Mesendoderm (in vitro differentiated cells): Measurements from ENCODE around the gene MROH8.
A peak's percentile ranks its signal among the peaks of the same experiment; 100 is the strongest.

Source experiments
- DNase-seq: peaks from one replicate; pipeline ENCODE4 v3.0.0; 2013
- H2AK5ac ChIP-seq: 2 replicates; pipeline ENCODE4 v1.6.1; 2013; ENCODE audit warnings: low read length, inconsistent platforms
- H2BK120ac ChIP-seq: 2 replicates; pipeline ENCODE4 v1.6.1; 2013; ENCODE audit warnings: low read depth, mild to moderate bottlenecking, low read length, moderate library complexity, mixed read lengths
- H2BK15ac ChIP-seq: replicated peaks from 2 replicates; pipeline ENCODE4 v1.6.1; 2013; ENCODE audit warnings: low read depth, mild to moderate bottlenecking, moderate library complexity
- H2BK5ac ChIP-seq: 2 replicates; pipeline ENCODE4 v1.6.1; 2013; ENCODE audit warnings: low read length, inconsistent platforms
- H3K18ac ChIP-seq: 2 replicates; pipeline ENCODE4 v1.6.1; 2013; ENCODE audit warnings: mild to moderate bottlenecking, low read length, mixed read lengths
- H3K23ac ChIP-seq: one replicate; pipeline ENCODE4 v1.6.1; 2013; ENCODE audit warnings: low read length
- H3K27ac ChIP-seq: 2 replicates; pipeline ENCODE4 v1.5.1; 2013; ENCODE audit warnings: low read depth, mild to moderate bottlenecking, inconsistent platforms, low read length, moderate library complexity
- H3K27me3 ChIP-seq: 2 replicates; pipeline ENCODE4 v1.6.1; 2013; ENCODE audit warnings: low read length, control low read depth, mild to moderate bottlenecking, inconsistent platforms; ENCODE audit not compliant: insufficient read depth, poor library complexity
- H3K36me3 ChIP-seq: 2 replicates; pipeline ENCODE4 v1.6.1; 2013; ENCODE audit warnings: low read length, inconsistent platforms; ENCODE audit not compliant: control insufficient read depth, insufficient read depth
- H3K4ac ChIP-seq: one replicate; pipeline ENCODE4 v1.6.1; 2013; ENCODE audit warnings: low read depth, mild to moderate bottlenecking, low read length, moderate library complexity
- H3K4me1 ChIP-seq: 2 replicates; pipeline ENCODE4 v1.6.1; 2013; ENCODE audit warnings: low read depth, low read length, inconsistent platforms; ENCODE audit not compliant: control insufficient read depth
- H3K4me2 ChIP-seq: 2 replicates; pipeline ENCODE4 v1.6.1; 2013; ENCODE audit warnings: low read length
- H3K4me3 ChIP-seq: 2 replicates; pipeline ENCODE4 v1.5.1; 2013; ENCODE audit warnings: mild to moderate bottlenecking, low read length
- H3K56ac ChIP-seq: one replicate; pipeline ENCODE4 v1.6.1; 2013; ENCODE audit warnings: low read length
- H3K79me1 ChIP-seq: 2 replicates; pipeline ENCODE4 v1.6.1; 2013; ENCODE audit warnings: low read length, inconsistent platforms
- H3K79me2 ChIP-seq: 2 replicates; pipeline ENCODE4 v1.6.1; 2013; ENCODE audit warnings: mild to moderate bottlenecking, low read length; ENCODE audit not compliant: control insufficient read depth, insufficient read depth
- H3K9ac ChIP-seq: 2 replicates; pipeline ENCODE4 v1.6.1; 2013; ENCODE audit warnings: low read length, inconsistent platforms
- H4K5ac ChIP-seq: one replicate; pipeline ENCODE4 v1.6.1; 2013; ENCODE audit warnings: low read length
- H4K8ac ChIP-seq: one replicate; pipeline ENCODE4 v1.6.1; 2013; ENCODE audit warnings: low read depth, mild to moderate bottlenecking, control low read depth, low read length, moderate library complexity
- WGBS: extraction: QIAGEN DNeasy Blood & Tissue Kit; methylation state at CpG from one replicate; pipeline ENCODE4 v1.1.7; 2013; ENCODE audit warnings: low lambda C conversion rate, missing lambda C conversion rate; ENCODE audit not compliant: insufficient coverage; ENCODE audit errors: extremely low coverage; 5-methylcytosine and 5-hydroxymethylcytosine counted together

The MROH8 gene

GRCh38 chr20:37189416-37190016 is 10.2 kb upstream of the MROH8 start:
- Histone ChIP-seq H2BK120ac (no peak overlapping the region), H2BK15ac (no peak overlapping the region), H2AK5ac (no peak overlapping the region), H2BK5ac (no peak overlapping the region), H3K56ac (no peak overlapping the region), H3K9ac (no peak overlapping the region), H3K36me3 (peaks cover 10% of the 10 kb centered on the region), H3K18ac (no peak overlapping the region), H4K5ac (no peak overlapping the region), H3K79me1 (peaks cover 21% of the 10 kb centered on the region), H3K79me2 (peaks cover 60% of the 10 kb centered on the region), H3K4me3 (no peak overlapping the region), H3K4me2 (no peak overlapping the region), H3K4me1 (no peaks in the 10 kb centered on the region), H3K27ac (no peak overlapping the region), H3K27me3 (no peaks in the 10 kb centered on the region), H4K8ac (no peak overlapping the region), H3K23ac (no peak overlapping the region), H3K4ac (no peak overlapping the region)
- no CpG with 5 or more reads among the region's 6 CpGs for WGBS
- no peak for DNase-seq

GRCh38 chr20:37188787-37189186 is 9.4 kb upstream of the MROH8 start:
- Histone ChIP-seq H2BK15ac (no peak overlapping the region), H3K4me3 (no peak overlapping the region), H3K18ac (no peak overlapping the region), H3K27me3 (no peaks in the 10 kb centered on the region), H3K4me2 (no peak overlapping the region), H3K27ac (no peak overlapping the region), H3K79me1 (peaks cover 22% of the 10 kb centered on the region), H2AK5ac (no peak overlapping the region), H3K4ac (no peak overlapping the region), H4K8ac (no peak overlapping the region), H3K9ac (no peak overlapping the region), H2BK5ac (no peak overlapping the region), H3K4me1 (no peaks in the 10 kb centered on the region), H3K23ac (no peak overlapping the region), H3K36me3 (peaks cover 13% of the 10 kb centered on the region), H2BK120ac (no peak overlapping the region), H3K56ac (no peak overlapping the region), H4K5ac (no peak overlapping the region), H3K79me2 (peaks cover 62% of the 10 kb centered on the region)
- WGBS: no CpG with 5 or more reads among the region's 7 CpGs
- DNase-seq: no peak

GRCh38 chr20:37185686-37186085 is 6.3 kb upstream of the MROH8 start:
- Histone ChIP-seq H2BK15ac (no peak overlapping the region), H3K36me3 (peaks cover 13% of the 10 kb centered on the region), H3K4me3 (no peak overlapping the region), H3K9ac (no peak overlapping the region), H3K27me3 (no peaks in the 10 kb centered on the region), H3K27ac (no peak overlapping the region), H3K4ac (no peak overlapping the region), H3K23ac (no peak overlapping the region), H3K18ac (no peak overlapping the region), H2AK5ac (no peak overlapping the region), H3K4me2 (no peak overlapping the region), H3K79me2 (peaks cover 62% of the 10 kb centered on the region), H2BK120ac (no peak overlapping the region), H2BK5ac (no peak overlapping the region), H3K79me1 (peaks cover 11% of the 10 kb centered on the region), H3K56ac (no peak overlapping the region), H3K4me1 (no peaks in the 10 kb centered on the region), H4K5ac (no peak overlapping the region), H4K8ac (no peak overlapping the region)
- DNase-seq: peak; percentile 23
- WGBS: no CpG with 5 or more reads among the region's 5 CpGs

GRCh38 chr20:37179683-37180524 is 556 bp upstream of the MROH8 start:
- H3K4ac ChIP-seq: peak overlapping the region; percentile 40
- H3K79me1 ChIP-seq: peaks cover 15% of the 10 kb centered on the region
- peak overlapping the region; percentile 71 for H3K4me3 ChIP-seq
- H2AK5ac ChIP-seq: no peak overlapping the region
- H2BK5ac ChIP-seq: no peak overlapping the region
- no peak overlapping the region for H2BK15ac ChIP-seq
- no CpG with 5 or more reads among the region's 15 CpGs for WGBS
- no peak overlapping the region for H3K18ac ChIP-seq
- H2BK120ac ChIP-seq: no peak overlapping the region
- peaks cover 5% of the 10 kb centered on the region for H3K4me1 ChIP-seq
- peaks cover 45% of the 10 kb centered on the region for H3K79me2 ChIP-seq
- no peak overlapping the region for H4K5ac ChIP-seq
- H3K27ac ChIP-seq: peak overlapping the region; percentile 88
- H3K4me2 ChIP-seq: peak overlapping the region; percentile 63
- no peaks in the 10 kb centered on the region for H3K27me3 ChIP-seq
- H3K23ac ChIP-seq: peak overlapping the region; percentile 45
- no peak overlapping the region for H4K8ac ChIP-seq
- peak overlapping the region; percentile 95 for H3K56ac ChIP-seq
- H3K36me3 ChIP-seq: peaks cover 3% of the 10 kb centered on the region
- DNase-seq: peak; percentile 46
- peak overlapping the region; percentile 95 for H3K9ac ChIP-seq

- no peak overlapping the region for H2BK5ac ChIP-seq
- DNase-seq: no peak
- H2BK15ac ChIP-seq: no peak overlapping the region
- no peaks in the 10 kb centered on the region for H3K4me1 ChIP-seq
- H2AK5ac ChIP-seq: no peak overlapping the region
- WGBS: no CpG with 5 or more reads among the region's 4 CpGs
- no peaks in the 10 kb centered on the region for H3K36me3 ChIP-seq
- no peak overlapping the region for H3K9ac ChIP-seq
- no peak overlapping the region for H3K4ac ChIP-seq
- no peak overlapping the region for H3K23ac ChIP-seq
- H3K79me1 ChIP-seq: no peaks in the 10 kb centered on the region
- H3K27ac ChIP-seq: no peak overlapping the region
- H4K5ac ChIP-seq: no peak overlapping the region
- no peak overlapping the region for H2BK120ac ChIP-seq
- H3K79me2 ChIP-seq: no peaks in the 10 kb centered on the region
- H3K4me3 ChIP-seq: no peak overlapping the region
- H3K4me2 ChIP-seq: no peak overlapping the region
- H3K18ac ChIP-seq: no peak overlapping the region
- no peak overlapping the region for H4K8ac ChIP-seq
- no peak overlapping the region for H3K56ac ChIP-seq
- no peaks in the 10 kb centered on the region for H3K27me3 ChIP-seq
These were observed 6.5 kb downstream of the MROH8 start for GRCh38 chr20:37172836-37173235.
